ENCODE results near the gene APOD.

APOD gene

GRCh38 chr3:195553268-195553667, 30.5 kb downstream of the APOD start:
- DNase-seq (ENCODE audit: low read depth), result no peak

GRCh38 chr3:195551381-195551978, 32.3 kb downstream of the APOD start:
- no peak for DNase-seq (ENCODE audit: low read depth)

GRCh38 chr3:195550723-195551122, 33.0 kb downstream of the APOD start:
- no peak for DNase-seq (ENCODE audit: low read depth)

GRCh38 chr3:195549931-195550519, 33.7 kb downstream of the APOD start:
- DNase-seq (ENCODE audit: low read depth), result no peak

- no peak for DNase-seq (ENCODE audit: low read depth)
These were observed 34.8 kb downstream of the APOD start for GRCh38 chr3:195548987-195549386.

- no peak for DNase-seq (ENCODE audit: low read depth)
These were observed 35.2 kb downstream of the APOD start for GRCh38 chr3:195548501-195548900.

- DNase-seq (ENCODE audit: low read depth), result no peak
These were observed 35.7 kb downstream of the APOD start for GRCh38 chr3:195548006-195548405.

GRCh38 chr3:195546130-195546560, 37.6 kb downstream of the APOD start:
- peak; percentile 80 for DNase-seq (ENCODE audit: low read depth)

- DNase-seq (ENCODE audit: low read depth), result no peak
These were observed 39.1 kb downstream of the APOD start for GRCh38 chr3:195544634-195545033.

- no peak for DNase-seq (ENCODE audit: low read depth)
These were observed 39.6 kb downstream of the APOD start for GRCh38 chr3:195544230-195544536.

GRCh38 chr3:195543500-195544229, 40.1 kb downstream of the APOD start:
- no peak for DNase-seq (ENCODE audit: low read depth)

- DNase-seq (ENCODE audit: low read depth), result peak; percentile 58
These were observed 40.8 kb downstream of the APOD start, which contains the start of gene PPP1R2 for GRCh38 chr3:195542698-195543499. TSS of gene PPP1R2 (minus strand) at chr3:195543325. CDS start at chr3:195543025, 300 bp downstream.

- no peak for DNase-seq (ENCODE audit: low read depth)
These were observed 41.4 kb downstream of the APOD start for GRCh38 chr3:195542316-195542697.

- no peak for DNase-seq (ENCODE audit: low read depth)
These were observed 43.2 kb downstream of the APOD start for GRCh38 chr3:195540511-195540910.

GRCh38 chr3:195540027-195540426, 43.7 kb downstream of the APOD start:
- DNase-seq (ENCODE audit: low read depth), result no peak

GRCh38 chr3:195539479-195539878, 44.3 kb downstream of the APOD start:
- no peak for DNase-seq (ENCODE audit: low read depth)

GRCh38 chr3:195537995-195538394, 45.7 kb downstream of the APOD start:
- no peak for DNase-seq (ENCODE audit: low read depth)

GRCh38 chr3:195535293-195535692, 48.4 kb downstream of the APOD start:
- no peak for DNase-seq (ENCODE audit: low read depth)

- DNase-seq (ENCODE audit: low read depth), result no peak
These were observed 50.9 kb downstream of the APOD start for GRCh38 chr3:195532834-195533233.

- DNase-seq (ENCODE audit: low read depth), result no peak
These were observed 51.4 kb downstream of the APOD start for GRCh38 chr3:195532345-195532744.

- DNase-seq (ENCODE audit: low read depth), result no peak
These were observed 52.1 kb downstream of the APOD start for GRCh38 chr3:195531683-195532082.

- no peak for DNase-seq (ENCODE audit: low read depth)
These were observed 57.2 kb downstream of the APOD start for GRCh38 chr3:195526492-195526891.

All from HS-5 (cell line).